ENCODE measurements around the gene TIE1. TPM values are rescaled to one million over a fixed set of nuclear protein-coding genes. Genes with fewer than 3 reads are reported as not detected.

The TIE1 gene
- total and polyA plus RNA-seq, 9 of the 15 experiments (the other 6 are each of a cell fraction or from before 2014, with no cell fraction given): 0.07 to 0.49 (median 0.14) TPM; not detected in 4

GRCh38 chr1:43358121-43358745, 57.5 kb downstream of the TIE1 start (continued):
- TF ChIP-seq NR2C2 (CRISPR knock-in tag; IDR thresholded peaks at IDR 0.05) (no peak), NR2C2 (tag; IDR thresholded peaks at IDR 0.05) (peak; percentile 61), TAF9B (IDR thresholded peaks at IDR 0.05; ENCODE audit: partially characterized antibody) (peak; percentile 27), ZNF263 (CRISPR knock-in tag; IDR thresholded peaks at IDR 0.05; ENCODE audit: borderline replicate concordance) (no peak), ZNF143 (CRISPR knock-in tag; IDR thresholded peaks at IDR 0.05) (no peak), BACH1 (tag; IDR thresholded peaks at IDR 0.05) (no peak), ZNF121 (CRISPR knock-in tag; conservative IDR thresholded peaks at IDR 0.05) (no peak), ZBTB17 (CRISPR knock-in tag; IDR thresholded peaks at IDR 0.05) (0 out of 2 replicates have a peak, but pooled peaks have one; percentile 50), MYC (IDR thresholded peaks at IDR 0.05; ENCODE audit: low read depth, low read length) (peak; percentile 44; the same call in 1 of the 2 replicates), MYC (CRISPR knock-in tag; IDR thresholded peaks at IDR 0.05; ENCODE audit: borderline replicate concordance, low read depth) (no peak), THAP12 (CRISPR knock-in tag; IDR thresholded peaks at IDR 0.05) (no peak), MTA2 (IDR thresholded peaks at IDR 0.05; ENCODE audit: low read depth) (peak; percentile 6; the same call in 1 of the 2 replicates), MAZ (CRISPR knock-in tag; conservative IDR thresholded peaks at IDR 0.05 in 1 of 2, IDR thresholded peaks at IDR 0.05 in 1 of 2) (peak in 1 of 2 experiments; percentile 66; a peak in 2 of 4 replicates), ZNF133 (CRISPR knock-in tag; IDR thresholded peaks at IDR 0.05) (no peak), HDAC3 (IDR thresholded peaks at IDR 0.05; ENCODE audit: borderline replicate concordance, partially characterized antibody) (no peak), SMARCC2 (IDR thresholded peaks at IDR 0.05; ENCODE audit: low read depth) (peak; percentile 66; the same call in 1 of the 2 replicates), KDM2B (CRISPR knock-in tag; IDR thresholded peaks at IDR 0.05) (peak; percentile 38; the same call in 1 of the 2 replicates), NR1H2 (CRISPR knock-in tag; IDR thresholded peaks at IDR 0.05) (peak; percentile 56; the same call in 1 of the 2 replicates), SAP30 (IDR thresholded peaks at IDR 0.05; ENCODE audit: borderline replicate concordance, insufficient read depth, low read depth, low read length, poor library complexity, severe bottlenecking) (peak; percentile 33), ARID1B (IDR thresholded peaks at IDR 0.05) (peak; percentile 20; the same call in 1 of the 2 replicates), PHF20 (IDR thresholded peaks at IDR 0.05; ENCODE audit: partially characterized antibody) (peak; percentile 58), TRIM24 (IDR thresholded peaks at IDR 0.05) (no peak), BRD9 (IDR thresholded peaks at IDR 0.05; ENCODE audit: low read depth, partially characterized antibody) (peak; percentile 80), ZNF551 (CRISPR knock-in tag; IDR thresholded peaks at IDR 0.05) (no peak), MTF1 (CRISPR knock-in tag; IDR thresholded peaks at IDR 0.05; ENCODE audit: borderline replicate concordance) (no peak)
- TF ChIP-seq, protein P1, sequence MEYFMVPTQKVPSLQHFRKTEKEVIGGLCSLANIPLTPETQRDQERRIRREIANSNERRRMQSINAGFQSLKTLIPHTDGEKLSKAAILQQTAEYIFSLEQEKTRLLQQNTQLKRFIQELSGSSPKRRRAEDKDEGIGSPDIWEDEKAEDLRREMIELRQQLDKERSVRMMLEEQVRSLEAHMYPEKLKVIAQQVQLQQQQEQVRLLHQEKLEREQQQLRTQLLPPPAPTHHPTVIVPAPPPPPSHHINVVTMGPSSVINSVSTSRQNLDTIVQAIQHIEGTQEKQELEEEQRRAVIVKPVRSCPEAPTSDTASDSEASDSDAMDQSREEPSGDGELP (CRISPR knock-in tag; IDR thresholded peaks at IDR 0.05; ENCODE audit: borderline replicate concordance): no peak
- TF ChIP-seq, protein P2, sequence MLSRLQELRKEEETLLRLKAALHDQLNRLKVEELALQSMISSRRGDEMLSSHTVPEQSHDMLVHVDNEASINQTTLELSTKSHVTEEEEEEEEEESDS (CRISPR knock-in tag; IDR thresholded peaks at IDR 0.05): no peak
